GM21367 (cell line): ENCODE data around the gene MRPL48.
"Not testable (repeated sequence)": the region's sequence is repeated elsewhere in the genome, so short reads cannot be mapped to it uniquely, and the experiment has no call there.

Source experiments
- ATAC-seq: cut with Tn5 transposase; IDR thresholded peaks from one replicate; pipeline ENCODE4 v1.9.1; 2021; ENCODE audit not compliant: unreplicated experiment

Gene MRPL48

GRCh38 chr11:73779084-73779902 is 8.4 kb upstream of the MRPL48 start:
- peak; percentile 93 for ATAC-seq

- no peak for ATAC-seq
These were observed 6.4 kb upstream of the MRPL48 start for GRCh38 chr11:73781303-73781702.

- no peak for ATAC-seq
These were observed 4.1 kb upstream of the MRPL48 start for GRCh38 chr11:73783483-73784020.

- no peak for ATAC-seq
These were observed 3.5 kb upstream of the MRPL48 start for GRCh38 chr11:73784080-73784634.

GRCh38 chr11:73784734-73785133 is 2.9 kb upstream of the MRPL48 start:
- no peak for ATAC-seq

- ATAC-seq, result not testable (repeated sequence)
These were observed 2.2 kb upstream of the MRPL48 start for GRCh38 chr11:73785467-73785866.

GRCh38 chr11:73787051-73787642 is 527 bp upstream of the MRPL48 start:
- ATAC-seq, result no peak

- ATAC-seq, result no peak
These were observed 1.6 kb downstream of the MRPL48 start for GRCh38 chr11:73789279-73789670.

GRCh38 chr11:73792584-73792983 is 4.9 kb downstream of the MRPL48 start:
- no peak for ATAC-seq

- no peak for ATAC-seq
These were observed 8.4 kb downstream of the MRPL48 start for GRCh38 chr11:73795925-73796632.

- ATAC-seq, result no peak
These were observed 9.8 kb downstream of the MRPL48 start for GRCh38 chr11:73797457-73797856.

- ATAC-seq, result no peak
These were observed 12.7 kb downstream of the MRPL48 start for GRCh38 chr11:73800276-73800806.

GRCh38 chr11:73801136-73801535 is 13.5 kb downstream of the MRPL48 start:
- no peak for ATAC-seq

GRCh38 chr11:73804712-73805111 is 17.0 kb downstream of the MRPL48 start:
- no peak for ATAC-seq

- ATAC-seq, result no peak
These were observed 20.4 kb downstream of the MRPL48 start for GRCh38 chr11:73808052-73808451.

GRCh38 chr11:73810637-73811036 is 23.0 kb downstream of the MRPL48 start:
- no peak for ATAC-seq

GRCh38 chr11:73812234-73812633 is 24.6 kb downstream of the MRPL48 start:
- ATAC-seq, result no peak

GRCh38 chr11:73814812-73815211 is 27.1 kb downstream of the MRPL48 start:
- ATAC-seq, result no peak

GRCh38 chr11:73818846-73819245 is 31.2 kb downstream of the MRPL48 start:
- ATAC-seq, result no peak

GRCh38 chr11:73830261-73830660 is 42.6 kb downstream of the MRPL48 start:
- no peak for ATAC-seq

- no peak for ATAC-seq
These were observed 45.4 kb downstream of the MRPL48 start for GRCh38 chr11:73833067-73833466.
